Thoracic aorta (tissue), 2 donors: ENCODE data around the gene MARK3. TPM values are rescaled to one million over a fixed set of nuclear protein-coding genes. Genes with fewer than 3 reads are reported as not detected.

Experiments used
- ATAC-seq: fragments of 150-250 bp; one replicate; pipeline ENCODE4 v1.8.0; 2017; ENCODE audit warnings: low read depth; ENCODE audit not compliant: insufficient number of reproducible peaks, low FRiP score
- DNase-seq: peaks from one replicate; pipeline ENCODE4 v3.0.0-alpha.2; 2020; ENCODE audit warnings: low spot score
- H3K27ac ChIP-seq, 2 donors: fragments of 200-600 bp; sonication (generic); 1 replicate in 1 of 2; 2 replicates in 1 of 2; pipeline ENCODE4 v1.5.1; 2016; ENCODE audit warnings: mild to moderate bottlenecking in 2 of 2, moderate library complexity in 2 of 2
- H3K27me3 ChIP-seq: fragments of 200-600 bp; sonication (generic); replicated peaks from 2 replicates; pipeline ENCODE4 v1.6.0; 2016; ENCODE audit warnings: mild to moderate bottlenecking; ENCODE audit not compliant: insufficient read depth
- H3K36me3 ChIP-seq: fragments of 200-600 bp; sonication (generic); one replicate; pipeline ENCODE4 v1.5.1; 2016
- H3K4me1 ChIP-seq, 2 donors: fragments of 200-600 bp; sonication (generic); 1 replicate in 1 of 2; 2 replicates in 1 of 2; pipeline versions ENCODE4 v1.5.1 to v1.6.0; 2016; ENCODE audit warnings: low read depth in 2 of 2, mild to moderate bottlenecking in 1 of 2; ENCODE audit not compliant: control insufficient read depth in 1 of 2
- H3K4me3 ChIP-seq: fragments of 200-600 bp; sonication (generic); 2 replicates; pipeline ENCODE4 v1.5.1; 2016; ENCODE audit warnings: mild to moderate bottlenecking
- H3K9me3 ChIP-seq: fragments of 200-600 bp; sonication (generic); 2 replicates; pipeline ENCODE4 v1.5.1; 2016
- CTCF ChIP-seq: fragments of 200-600 bp; sonication (generic); IDR thresholded peaks from one replicate; pipeline ENCODE4 v1.5.1; 2019; ENCODE audit warnings: antibody characterized with exemption
- total RNA-seq, 2 donors: library from RNA; depleted of rRNA; stranded (reverse); fragments of >200 nt; gene quantifications; one replicate each; pipeline versions ENCODE4 v1.1.0 to v1.2.3, GENCODE V29; 2016

Gene MARK3
- total RNA-seq, 2 donors from 2014 or later = 77.6 to 133 TPM

GRCh38 chr14:103535891-103536565 lies 150.8 kb downstream of the MARK3 start:
- Histone ChIP-seq H3K27me3 (no peaks in the 10 kb centered on the region), H3K36me3 (peaks cover 3% of the 10 kb centered on the region), H3K27ac (no peak overlapping the region), H3K4me3 (no peak overlapping the region), H3K4me1 (peaks cover 23 to 55% of the 10 kb centered on the region in 2 donors), H3K9me3 (no peaks in the 10 kb centered on the region)
- TF ChIP-seq CTCF = no peak
- no peak for ATAC-seq
- no peak for DNase-seq

DNA sequence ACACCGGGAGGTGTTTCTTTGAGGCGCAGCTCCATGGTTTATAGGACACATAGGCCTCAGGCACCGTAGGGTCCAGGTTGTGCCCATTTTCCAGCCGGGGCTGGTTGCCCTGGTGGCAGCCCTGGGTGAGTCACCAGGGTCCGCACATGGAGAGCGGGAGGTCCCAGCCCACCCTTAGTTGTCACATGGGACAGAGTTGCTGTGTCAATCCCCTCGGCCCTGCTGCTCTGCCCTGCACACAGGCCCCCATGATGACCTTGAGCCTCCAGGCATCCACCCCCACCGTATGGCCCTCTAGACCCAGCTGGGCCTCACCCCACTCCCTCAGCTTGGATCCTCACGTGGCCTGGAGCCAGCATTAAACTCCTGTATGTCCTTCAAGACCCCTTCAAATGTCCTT lies 151.5 kb downstream of the MARK3 start:
- TF ChIP-seq CTCF = no peak
- no peak for DNase-seq
- H3K27ac ChIP-seq = no peak overlapping the region

DNA sequence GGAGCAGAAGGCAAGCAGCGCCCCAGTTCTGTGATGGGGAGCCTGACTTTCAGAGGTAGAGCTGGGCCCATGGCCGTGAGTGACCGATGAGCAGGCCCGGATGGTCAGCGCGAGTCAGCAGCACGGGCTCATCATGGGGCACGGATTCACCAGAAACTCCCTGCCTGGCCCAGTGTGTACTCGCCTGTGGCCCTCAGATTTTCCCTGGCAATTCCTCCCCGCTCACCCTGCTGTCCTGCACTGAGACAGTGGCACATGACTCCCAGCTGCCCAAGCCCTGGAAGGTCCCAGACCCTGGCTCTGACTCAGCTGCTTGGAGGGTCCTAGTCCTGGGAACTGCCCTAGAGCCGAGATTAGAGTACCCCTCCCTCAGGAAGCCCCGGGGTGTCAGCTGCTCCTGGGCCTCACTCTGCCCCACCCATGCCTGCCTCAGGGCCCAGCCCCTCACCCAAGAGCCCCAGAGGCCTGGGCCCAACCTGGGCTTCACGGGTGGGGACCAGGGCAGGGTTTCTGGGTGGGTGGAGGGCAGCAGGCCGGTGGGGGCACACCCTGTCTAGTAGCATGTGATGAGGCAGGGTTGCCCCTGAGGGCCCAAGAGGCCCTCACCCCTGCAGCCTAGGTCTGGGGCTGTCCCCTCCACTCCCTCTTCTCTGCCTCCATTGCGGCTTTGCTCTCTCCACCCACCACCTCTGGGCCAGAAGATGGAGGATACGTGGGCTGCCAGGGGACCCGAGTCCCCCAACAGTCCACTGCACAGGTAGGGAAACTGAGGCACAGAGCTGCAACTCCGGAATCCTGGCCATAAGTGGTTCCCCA lies 152.2 kb downstream of the MARK3 start:
- Histone ChIP-seq H3K4me1 (peaks cover 36 to 66% of the 10 kb centered on the region in 2 donors), H3K9me3 (no peaks in the 10 kb centered on the region), H3K4me3 (no peak overlapping the region), H3K27me3 (no peaks in the 10 kb centered on the region), H3K27ac (no peak overlapping the region), H3K36me3 (peaks cover 3% of the 10 kb centered on the region)
- ATAC-seq (no peak), DNase-seq (no peak)
- no peak for TF ChIP-seq CTCF

More for the DNA sequence above, 151.5 kb downstream of the MARK3 start:
- H3K4me3 ChIP-seq = no peak overlapping the region
- peaks cover 29 to 62% of the 10 kb centered on the region in 2 donors for H3K4me1 ChIP-seq
- no peaks in the 10 kb centered on the region for H3K9me3 ChIP-seq
- H3K36me3 ChIP-seq = peaks cover 3% of the 10 kb centered on the region
- H3K27me3 ChIP-seq = no peaks in the 10 kb centered on the region
- ATAC-seq = no peak

DNA sequence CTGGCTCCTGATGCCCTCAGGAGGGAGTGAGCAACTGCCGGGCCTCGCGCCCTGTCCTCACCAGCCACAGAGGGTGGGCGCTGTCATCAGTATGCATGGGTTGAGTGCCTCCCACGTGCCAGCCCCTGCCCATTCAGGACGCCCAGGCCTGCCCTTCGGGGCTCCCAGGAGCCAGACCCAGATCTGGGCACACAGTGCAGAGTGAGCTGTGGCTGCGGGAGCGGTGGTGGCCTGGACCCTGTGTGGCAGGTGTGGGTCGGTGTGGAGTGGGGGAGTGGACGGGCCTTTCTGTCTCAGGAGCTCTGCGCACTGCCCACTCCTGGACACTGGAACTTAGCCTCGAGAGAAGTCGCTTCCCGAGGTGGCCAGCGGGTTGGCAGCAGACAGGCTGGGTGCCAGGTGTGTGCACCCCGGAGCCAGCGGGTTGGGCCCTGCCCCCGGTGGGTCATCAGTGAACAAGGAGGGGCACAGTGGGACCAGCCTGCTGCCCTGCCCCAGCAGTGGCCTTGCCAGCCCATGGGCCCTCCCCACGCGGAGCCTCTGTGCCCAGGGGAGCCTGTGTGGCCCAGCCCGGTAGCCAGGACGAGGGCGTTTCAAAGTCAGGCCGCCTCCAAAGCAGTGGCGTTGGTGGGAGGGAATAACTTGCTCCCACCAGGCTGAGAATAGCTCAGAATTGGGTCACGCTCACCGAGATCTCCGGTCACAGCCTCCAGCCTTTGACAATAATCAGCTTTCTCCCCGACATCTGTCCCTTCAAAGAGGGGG lies 153.3 kb downstream of the MARK3 start:
- H3K27me3 ChIP-seq = no peaks in the 10 kb centered on the region
- H3K36me3 ChIP-seq = peaks cover 3% of the 10 kb centered on the region
- peaks cover 42 to 66% of the 10 kb centered on the region in 2 donors for H3K4me1 ChIP-seq
- TF ChIP-seq CTCF = no peak
- peak overlapping the region; percentile 63 to 71 for H3K27ac ChIP-seq
- ATAC-seq (peak; percentile 42), DNase-seq (no peak)
- H3K9me3 ChIP-seq = no peaks in the 10 kb centered on the region
- no peak overlapping the region for H3K4me3 ChIP-seq
